SU-DHL-6 (cell line): ENCODE results near the gene LUM.

Experiments
- EZH2phosphoT487 ChIP-seq: fragments of 200-600 bp; sonication (generic), shearing (Covaris generic); conservative IDR thresholded peaks from 2 replicates; pipeline ENCODE4 v1.6.1; 2018; ENCODE audit warnings: mild to moderate bottlenecking, antibody characterized with exemption, low read length, moderate library complexity, mixed read lengths
- TF ChIP-seq, protein P1 (sequence below): fragments of 200-600 bp; sonication (generic); IDR thresholded peaks from one replicate; pipeline ENCODE4 v1.5.1; 2017; ENCODE audit warnings: antibody characterized with exemption, mild to moderate bottlenecking, low read length, moderate library complexity; ENCODE audit not compliant: insufficient read depth, poor library complexity, severe bottlenecking

DNA sequence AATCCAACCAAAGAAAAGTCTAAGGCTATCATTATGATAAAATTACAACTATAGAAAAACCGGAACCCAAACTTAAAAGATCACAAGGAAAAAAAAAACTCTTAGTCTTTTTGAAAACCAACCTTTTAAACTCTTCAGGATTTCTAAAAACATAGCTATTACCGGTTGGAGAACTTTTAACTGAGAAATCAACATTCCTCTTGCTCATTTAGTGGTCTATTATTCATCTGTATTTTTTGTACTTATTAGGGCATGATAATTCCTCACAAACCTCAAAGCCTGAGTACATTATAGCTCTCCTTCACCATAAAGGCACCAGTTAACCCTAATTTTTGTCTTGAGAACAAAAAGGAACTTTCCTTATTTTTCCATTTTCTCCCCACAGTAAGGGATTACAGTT is 10.4 kb downstream of the LUM start:
- TF ChIP-seq, protein P1, sequence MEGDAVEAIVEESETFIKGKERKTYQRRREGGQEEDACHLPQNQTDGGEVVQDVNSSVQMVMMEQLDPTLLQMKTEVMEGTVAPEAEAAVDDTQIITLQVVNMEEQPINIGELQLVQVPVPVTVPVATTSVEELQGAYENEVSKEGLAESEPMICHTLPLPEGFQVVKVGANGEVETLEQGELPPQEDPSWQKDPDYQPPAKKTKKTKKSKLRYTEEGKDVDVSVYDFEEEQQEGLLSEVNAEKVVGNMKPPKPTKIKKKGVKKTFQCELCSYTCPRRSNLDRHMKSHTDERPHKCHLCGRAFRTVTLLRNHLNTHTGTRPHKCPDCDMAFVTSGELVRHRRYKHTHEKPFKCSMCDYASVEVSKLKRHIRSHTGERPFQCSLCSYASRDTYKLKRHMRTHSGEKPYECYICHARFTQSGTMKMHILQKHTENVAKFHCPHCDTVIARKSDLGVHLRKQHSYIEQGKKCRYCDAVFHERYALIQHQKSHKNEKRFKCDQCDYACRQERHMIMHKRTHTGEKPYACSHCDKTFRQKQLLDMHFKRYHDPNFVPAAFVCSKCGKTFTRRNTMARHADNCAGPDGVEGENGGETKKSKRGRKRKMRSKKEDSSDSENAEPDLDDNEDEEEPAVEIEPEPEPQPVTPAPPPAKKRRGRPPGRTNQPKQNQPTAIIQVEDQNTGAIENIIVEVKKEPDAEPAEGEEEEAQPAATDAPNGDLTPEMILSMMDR = no peak
- no peak for TF ChIP-seq EZH2phosphoT487
